Liver (tissue), 9 donors: ENCODE measurements around the gene RAB18. TPM values are rescaled to one million over a fixed set of nuclear protein-coding genes. Genes with fewer than 3 reads are reported as not detected.

Source experiments
- DNase-seq: peaks from one replicate; pipeline ENCODE4 v3.0.0-alpha.2; 2017; ENCODE audit warnings: low spot score
- H3K27ac ChIP-seq, 2 donors: one replicate each; pipeline ENCODE4 v1.7.0; 2013; ENCODE audit warnings: inconsistent platforms in 2 of 2, low read length in 2 of 2, control low read depth in 1 of 2, low read depth in 1 of 2, mild to moderate bottlenecking in 1 of 2
- H3K27me3 ChIP-seq, 4 donors: one replicate each; pipeline versions ENCODE4 v1.6.1 to v1.7.0; 2013; ENCODE audit warnings: low read length in 3 of 4, inconsistent platforms in 1 of 4, mild to moderate bottlenecking in 1 of 4, moderate library complexity in 1 of 4; ENCODE audit not compliant: control insufficient read depth in 4 of 4, insufficient read depth in 4 of 4
- H3K36me3 ChIP-seq, 4 donors: one replicate each; pipeline versions ENCODE4 v1.6.1 to v1.7.0; 2013; ENCODE audit warnings: low read length in 3 of 4, mild to moderate bottlenecking in 3 of 4, low read depth in 1 of 4, moderate library complexity in 1 of 4; ENCODE audit not compliant: control insufficient read depth in 4 of 4, insufficient read depth in 3 of 4
- H3K4me1 ChIP-seq, 4 donors: one replicate each; pipeline versions ENCODE4 v1.6.1 to v1.7.0; 2013; ENCODE audit warnings: low read length in 3 of 4, mild to moderate bottlenecking in 3 of 4, moderate library complexity in 1 of 4; ENCODE audit not compliant: control insufficient read depth in 4 of 4, insufficient read depth in 4 of 4
- H3K4me3 ChIP-seq, 3 donors: one replicate each; pipeline versions ENCODE4 v1.6.1 to v1.7.0; 2013; ENCODE audit warnings: low read length in 3 of 3, control low read depth in 1 of 3, low read depth in 1 of 3, mild to moderate bottlenecking in 1 of 3
- H3K9ac ChIP-seq, 2 donors: one replicate each; pipeline ENCODE4 v1.7.0; 2013; ENCODE audit warnings: low read length in 2 of 2, mild to moderate bottlenecking in 2 of 2, moderate library complexity in 2 of 2, control low read depth in 1 of 2, low read depth in 1 of 2
- H3K9me3 ChIP-seq, 4 donors: one replicate each; pipeline versions ENCODE4 v1.6.1 to v1.7.0; 2013; ENCODE audit warnings: low read length in 3 of 4; ENCODE audit not compliant: control insufficient read depth in 4 of 4
- ATF3 ChIP-seq: IDR thresholded peaks from 2 replicates; pipeline ENCODE4 v1.6.1; 2016; ENCODE audit warnings: antibody characterized with exemption
- CTCF ChIP-seq: fragments of 150-350 bp; IDR thresholded peaks from 2 replicates; pipeline ENCODE4 v1.5.1; 2017; ENCODE audit warnings: improper control_type of control experiment, low read depth, low read length; ENCODE audit not compliant: missing input control
- EGR1 ChIP-seq, 2 donors: IDR thresholded peaks; 2 replicates each; pipeline ENCODE4 v1.6.1; 2016 to 2018; ENCODE audit warnings: antibody characterized with exemption in 2 of 2, low read depth in 2 of 2
- FOXA1 ChIP-seq: IDR thresholded peaks from 2 replicates; pipeline ENCODE4 v1.6.1; 2016; ENCODE audit warnings: antibody characterized with exemption
- FOXA2 ChIP-seq: IDR thresholded peaks from 2 replicates; pipeline ENCODE4 v1.6.1; 2016; ENCODE audit warnings: antibody characterized with exemption
- GABPA ChIP-seq, 2 donors: IDR thresholded peaks in 1 of 2; conservative IDR thresholded peaks in 1 of 2; 2 replicates each; pipeline ENCODE4 v1.6.1; 2016; ENCODE audit warnings: antibody characterized with exemption in 2 of 2, mild to moderate bottlenecking in 1 of 2, moderate library complexity in 1 of 2
- HNF4A ChIP-seq, 2 donors: conservative IDR thresholded peaks; 2 replicates each; pipeline ENCODE4 v1.6.1; 2016; ENCODE audit warnings: antibody characterized with exemption in 2 of 2, mild to moderate bottlenecking in 2 of 2
- HNF4G ChIP-seq: IDR thresholded peaks from 2 replicates; pipeline ENCODE4 v1.6.1; 2016; ENCODE audit warnings: antibody characterized with exemption
- JUND ChIP-seq, 2 donors: IDR thresholded peaks; 2 replicates each; pipeline ENCODE4 v1.6.1; 2016; ENCODE audit warnings: antibody characterized with exemption in 2 of 2
- MAX ChIP-seq: IDR thresholded peaks from 2 replicates; pipeline ENCODE4 v1.6.1; 2016; ENCODE audit warnings: antibody characterized with exemption
- NR2F2 ChIP-seq: IDR thresholded peaks from 2 replicates; pipeline ENCODE4 v1.6.1; 2016; ENCODE audit warnings: antibody characterized with exemption
- RAD21 ChIP-seq, 2 donors: IDR thresholded peaks; 2 replicates each; pipeline ENCODE4 v1.6.1; 2016; ENCODE audit warnings: antibody characterized with exemption in 2 of 2, mild to moderate bottlenecking in 2 of 2
- REST ChIP-seq: IDR thresholded peaks from 2 replicates; pipeline ENCODE4 v1.6.1; 2016; ENCODE audit warnings: antibody characterized with exemption, mild to moderate bottlenecking
- RXRA ChIP-seq, 2 donors: IDR thresholded peaks; 2 replicates each; pipeline ENCODE4 v1.6.1; 2017 to 2018; ENCODE audit warnings: antibody characterized with exemption in 2 of 2, mild to moderate bottlenecking in 1 of 2
- SP1 ChIP-seq: IDR thresholded peaks from 2 replicates; pipeline ENCODE4 v1.6.1; 2018; ENCODE audit warnings: antibody characterized with exemption, mild to moderate bottlenecking
- TAF1 ChIP-seq: conservative IDR thresholded peaks from 2 replicates; pipeline ENCODE4 v1.6.1; 2016; ENCODE audit warnings: antibody characterized with exemption, mild to moderate bottlenecking
- YY1 ChIP-seq: IDR thresholded peaks from 2 replicates; pipeline ENCODE4 v1.6.1; 2016; ENCODE audit warnings: antibody characterized with exemption, mild to moderate bottlenecking
- ZBTB33 ChIP-seq: IDR thresholded peaks from 2 replicates; pipeline ENCODE4 v1.6.1; 2016; ENCODE audit warnings: antibody characterized with exemption
- WGBS: extraction: QIAGEN DNeasy Blood & Tissue Kit; methylation state at CpG from one replicate; pipeline ENCODE4 v1.1.7; 2013; 5-methylcytosine and 5-hydroxymethylcytosine counted together
- polyA plus RNA-seq, 2 donors: library from polyadenylated mRNA; stranded (reverse) in 1 of 2; unstranded in 1 of 2; fragments of 200-250 nt in 1 of 2; fragments of >200 nt in 1 of 2; fragmentation: Nextera tagmentation in 1 of 2; extraction: Ambion mirVana in 1 of 2; gene quantifications; one replicate each; pipeline versions ENCODE4 v1.2.1 to v1.2.3, GENCODE V29; 2013 to 2015
- total RNA-seq, 2 donors: library from RNA; depleted of rRNA; stranded (reverse); fragments of >200 nt; gene quantifications; one replicate each; pipeline ENCODE4 v1.2.3, GENCODE V29; 2014
- donor health status: healthy.
- donor health status: healthy.
- donor health status: healthy.
- donor health status: healthy.
- donor health status: healthy.

The RAB18 gene
- total and polyA plus RNA-seq, 4 donors = 19.8 to 57.8 (median 25.2) TPM

- peaks cover 0 to 4% (median 0%) of the 10 kb centered on the region in 4 donors for H3K9me3 ChIP-seq
- WGBS = 69% methylated on average over 1 of the region's 1 CpG
- H3K4me3 ChIP-seq = no peak overlapping the region
- DNase-seq = no peak
- no peaks in the 10 kb centered on the region for H3K4me1 ChIP-seq
- no peaks in the 10 kb centered on the region for H3K36me3 ChIP-seq
- no peak overlapping the region for H3K27ac ChIP-seq
- TF ChIP-seq RAD21 (IDR thresholded peaks at IDR 0.05) (no peak), FOXA2 (no peak), FOXA1 (no peak), REST (no peak), SP1 (no peak), RXRA (IDR thresholded peaks at IDR 0.05) (no peak), HNF4A (conservative IDR thresholded peaks at IDR 0.05) (no peak), MAX (no peak), TAF1 (no peak), NR2F2 (no peak), JUND (IDR thresholded peaks at IDR 0.05) (no peak), ATF3 (no peak), YY1 (no peak), HNF4G (no peak), GABPA (IDR thresholded peaks at IDR 0.05 in 1 of 2, conservative IDR thresholded peaks at IDR 0.05 in 1 of 2) (no peak), ZBTB33 (no peak), CTCF (no peak), EGR1 (IDR thresholded peaks at IDR 0.05; ENCODE audit: low read depth in 2 of 2) (no peak)
- no peak overlapping the region for H3K9ac ChIP-seq
- H3K27me3 ChIP-seq = no peaks in the 10 kb centered on the region
Measured at GRCh38 chr10:27481486-27481885, 22.6 kb upstream of the RAB18 start.
